GM19351 (cell line): ENCODE measurements around the gene CDSN.

Experiments used
- ATAC-seq: cut with Tn5 transposase; IDR thresholded peaks from one replicate; pipeline ENCODE4 v1.9.1; 2021; ENCODE audit warnings: mild to moderate bottlenecking, moderate library complexity; ENCODE audit not compliant: unreplicated experiment

Gene CDSN

DNA sequence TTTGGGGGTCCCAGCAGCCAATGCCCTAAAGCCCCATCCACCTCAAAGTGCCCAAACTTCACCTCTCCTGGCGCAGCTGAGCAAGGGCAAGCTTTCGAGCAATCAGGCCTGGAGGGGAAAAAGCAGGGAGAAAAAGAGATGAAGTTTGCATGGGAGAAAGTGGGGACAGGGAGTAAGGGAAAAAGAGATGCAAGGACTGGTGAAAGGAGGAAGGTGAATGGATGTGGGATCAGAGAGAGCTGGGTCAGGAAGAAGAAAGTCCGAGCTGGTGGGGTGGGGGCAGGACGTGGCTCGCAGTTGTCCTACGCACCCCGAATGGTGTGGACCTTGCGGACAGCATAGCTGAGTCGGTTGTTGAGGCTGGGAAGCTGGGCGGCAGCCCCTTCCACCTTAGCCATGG, 25.1 kb upstream of the CDSN start:
- ATAC-seq = no peak

- ATAC-seq = no peak
These were observed 24.7 kb upstream of the CDSN start for GRCh38 chr6:31144970-31145340.

DNA sequence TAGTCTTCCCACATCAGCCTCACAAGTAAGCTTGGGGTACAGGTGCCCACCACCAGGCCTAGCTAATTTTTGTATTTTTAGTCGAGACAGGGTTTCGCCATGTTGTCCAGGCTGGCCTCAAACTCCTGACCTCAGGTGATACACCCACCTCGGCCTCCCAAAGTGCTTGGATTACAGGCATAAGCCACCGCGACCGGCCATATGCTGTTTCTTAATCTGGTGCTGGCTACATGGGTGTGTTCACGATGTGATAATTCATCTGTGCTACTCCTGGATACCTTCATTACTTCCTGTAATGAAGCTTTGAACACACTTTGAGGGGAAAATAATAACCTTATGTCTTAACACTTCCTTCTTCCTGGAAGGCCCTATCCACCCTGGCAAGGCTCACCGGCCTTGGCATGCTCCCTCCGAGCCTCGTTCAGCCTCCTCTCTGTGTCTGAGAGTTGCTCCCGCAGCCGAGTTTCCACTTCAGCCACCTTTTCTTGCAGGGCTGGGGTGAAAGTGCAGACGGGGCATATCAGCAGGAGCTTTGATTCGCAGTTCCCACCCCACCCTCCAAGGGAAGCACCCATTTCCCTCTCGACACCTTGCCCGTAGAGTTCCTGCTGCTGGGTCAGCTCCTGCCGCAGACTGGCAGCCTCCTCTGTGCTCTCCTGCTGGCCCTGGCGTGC, 24.2 kb upstream of the CDSN start:
- ATAC-seq = no peak

DNA sequence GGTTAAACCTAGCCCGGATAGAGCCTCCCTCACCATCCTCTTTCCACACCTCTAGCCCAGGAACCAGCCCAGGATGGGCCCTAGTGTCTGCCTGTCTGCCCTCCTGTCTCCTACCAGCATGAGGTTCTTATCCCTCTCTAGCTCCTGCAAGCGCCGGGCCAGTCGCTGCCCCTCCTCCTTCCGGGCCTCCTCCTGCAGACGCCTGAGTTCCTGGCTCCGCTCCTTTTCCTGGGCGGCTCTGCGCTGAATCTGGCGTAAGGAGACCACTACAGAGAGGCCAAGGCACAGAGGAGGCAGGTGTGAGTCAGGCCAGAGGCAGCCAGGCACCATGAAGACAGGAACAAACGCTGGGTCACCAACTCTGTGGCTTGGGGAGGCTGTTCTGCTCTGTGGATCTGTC, 22.9 kb upstream of the CDSN start:
- ATAC-seq = no peak

GRCh38 chr6:31142361-31142761, 22.1 kb upstream of the CDSN start:
- ATAC-seq = no peak

DNA sequence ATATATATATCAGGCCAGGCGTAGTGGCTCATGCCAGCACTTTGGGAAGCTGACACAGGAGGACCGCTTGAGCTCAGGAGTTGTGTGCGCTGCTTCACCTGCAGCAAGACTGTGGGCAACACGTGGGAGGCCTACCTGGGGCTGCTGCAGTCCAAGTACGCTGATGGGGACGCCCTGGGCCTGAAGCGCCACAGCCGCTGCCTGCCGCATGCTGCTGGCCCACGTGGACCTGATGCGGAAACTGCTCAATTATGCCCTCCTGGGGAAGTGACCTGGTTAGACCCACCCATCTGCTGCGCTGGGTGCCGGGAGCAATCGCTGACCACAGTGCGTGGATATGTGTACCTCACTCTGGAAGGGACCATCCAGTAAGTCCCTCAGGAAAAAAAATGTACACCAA, 20.4 kb upstream of the CDSN start:
- ATAC-seq = no peak

- no peak for ATAC-seq
These were observed 19.4 kb upstream of the CDSN start for GRCh38 chr6:31139599-31139998.

DNA sequence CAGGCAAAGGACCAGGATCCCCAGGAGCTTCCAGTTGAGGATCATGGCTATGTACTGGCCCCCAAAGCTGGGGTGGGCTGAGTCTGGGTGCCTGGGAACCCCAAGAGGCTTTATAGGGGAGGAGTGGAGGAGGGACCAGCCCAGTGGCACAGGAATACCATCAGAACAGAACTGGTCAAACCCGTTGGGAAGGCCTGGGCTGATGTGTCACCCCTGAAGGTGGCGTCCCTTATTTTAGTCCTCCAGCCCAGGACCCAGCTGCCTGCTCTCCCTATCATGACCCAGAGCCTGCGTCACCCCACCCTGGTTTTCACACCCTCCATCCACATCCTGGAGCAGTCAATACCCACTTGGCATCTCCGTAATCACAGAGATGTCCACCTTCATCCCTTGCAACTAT, 18.7 kb upstream of the CDSN start, which contains the start of gene PSORS1C2:
Gene PSORS1C2 (minus strand): TSS at position 85 of the 400 bp plus-strand sequence. CDS start 40 bp downstream, at position 45.
- no peak for ATAC-seq

DNA sequence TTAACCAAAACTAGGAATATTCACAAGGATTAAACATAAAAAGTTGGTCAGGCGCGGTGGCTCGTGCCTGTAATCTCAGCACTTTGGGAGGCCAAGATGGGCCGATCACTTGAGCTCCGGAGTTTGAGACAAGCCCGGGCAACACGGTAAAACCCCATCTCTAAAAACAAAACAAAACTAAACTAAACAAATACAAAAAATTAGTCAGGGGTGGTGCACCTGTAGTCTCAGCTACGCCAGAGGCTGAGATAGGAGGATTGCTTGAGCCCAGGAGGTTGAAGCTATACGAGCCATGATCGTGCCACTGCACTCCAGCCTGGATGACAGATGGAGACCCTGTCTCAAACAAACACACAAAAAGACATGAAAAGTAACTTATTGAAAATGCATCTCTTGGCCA, 15.5 kb upstream of the CDSN start:
- no peak for ATAC-seq

- no peak for ATAC-seq
These were observed 12.6 kb upstream of the CDSN start for GRCh38 chr6:31132806-31133205.

DNA sequence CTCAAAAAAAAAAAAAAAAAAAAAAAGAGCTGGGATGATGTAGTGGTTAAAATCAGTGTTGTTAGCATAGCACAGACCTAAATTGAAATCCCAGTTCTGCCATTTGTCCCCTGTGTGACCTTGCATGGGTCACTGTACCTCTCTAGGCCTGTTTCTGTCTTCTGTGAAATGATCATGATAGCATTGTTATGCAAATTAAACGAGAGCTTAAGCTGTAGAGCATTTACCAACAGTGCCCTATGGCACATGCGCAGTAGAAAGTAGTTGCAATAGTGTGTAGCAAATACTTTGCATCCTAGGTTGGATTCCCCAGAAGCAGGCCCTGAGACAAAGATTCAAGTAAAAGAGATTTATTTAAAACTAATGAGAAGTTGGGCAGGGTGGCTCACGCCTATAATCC, 11.3 kb upstream of the CDSN start:
- no peak for ATAC-seq

GRCh38 chr6:31130751-31131150, 10.5 kb upstream of the CDSN start:
- no peak for ATAC-seq

GRCh38 chr6:31129130-31129529, 8.9 kb upstream of the CDSN start:
- ATAC-seq = no peak

DNA sequence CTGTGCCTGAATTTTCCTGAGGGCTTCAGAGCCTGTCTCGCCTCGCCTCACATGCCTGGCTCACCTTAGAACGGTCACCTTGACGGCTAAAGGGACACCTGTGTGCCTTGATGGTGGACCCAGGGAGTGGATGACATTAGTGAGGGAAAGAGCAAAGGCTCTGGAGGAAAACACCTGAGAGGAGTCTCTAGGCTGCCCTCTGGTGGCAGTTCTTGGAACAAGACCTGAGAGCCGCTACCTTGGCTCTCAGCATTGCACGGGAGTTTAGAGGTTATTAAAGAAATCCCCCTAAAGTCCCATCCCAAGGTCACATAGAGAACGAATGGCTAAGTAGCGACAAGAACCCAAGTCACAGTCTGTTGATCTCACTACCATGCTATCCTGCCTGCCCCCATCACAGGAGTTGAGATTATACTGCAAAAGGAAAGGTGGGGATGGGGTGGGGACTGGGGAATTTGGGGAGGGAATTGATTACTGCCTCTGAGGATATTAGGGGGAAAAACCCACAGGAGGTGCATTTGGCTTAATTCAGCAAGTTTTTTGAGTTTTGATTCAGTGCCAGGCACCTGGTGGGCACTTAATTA, 7.9 kb upstream of the CDSN start:
- no peak for ATAC-seq

DNA sequence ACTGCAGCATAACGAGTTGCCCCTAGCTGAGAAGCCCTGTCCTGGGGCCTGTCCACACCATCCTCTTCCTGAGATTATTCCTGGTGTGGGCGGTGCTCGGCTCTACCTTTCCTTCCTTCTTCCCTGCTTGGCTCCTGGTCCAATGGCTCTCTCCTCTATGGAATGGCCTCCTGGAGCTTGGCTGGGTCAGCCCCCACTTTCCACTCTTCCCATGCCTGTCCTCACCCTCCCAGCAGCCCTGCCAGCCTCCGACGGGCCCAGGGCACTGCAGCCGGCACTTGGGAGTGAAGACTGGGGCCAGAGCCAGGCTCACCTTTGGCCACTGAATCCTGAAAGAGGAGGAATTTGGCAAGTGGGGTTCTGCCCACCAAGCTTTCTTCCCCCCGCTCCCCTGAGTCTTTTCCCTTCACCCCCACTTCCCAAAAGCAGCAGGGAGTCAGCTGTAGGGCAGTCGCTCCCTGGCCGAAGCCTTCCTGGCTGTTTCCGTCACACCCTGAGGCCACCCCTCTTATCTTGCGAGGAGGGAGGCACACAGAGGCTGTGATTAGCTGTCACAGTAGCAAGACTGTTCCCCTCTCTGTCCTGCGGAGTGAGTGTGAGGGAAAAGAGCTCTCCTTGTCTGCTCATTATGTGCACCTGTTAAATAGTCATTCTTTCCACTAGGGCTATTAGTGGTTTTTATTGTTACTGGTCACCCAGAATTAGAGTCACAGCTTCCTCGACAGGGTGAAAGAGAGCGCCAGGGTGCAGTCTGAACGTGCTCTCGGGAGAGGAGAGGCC, 6.3 kb upstream of the CDSN start:
- no peak for ATAC-seq

GRCh38 chr6:31125586-31126363, 5.5 kb upstream of the CDSN start:
- ATAC-seq = no peak

GRCh38 chr6:31125162-31125561, 4.9 kb upstream of the CDSN start:
- no peak for ATAC-seq

DNA sequence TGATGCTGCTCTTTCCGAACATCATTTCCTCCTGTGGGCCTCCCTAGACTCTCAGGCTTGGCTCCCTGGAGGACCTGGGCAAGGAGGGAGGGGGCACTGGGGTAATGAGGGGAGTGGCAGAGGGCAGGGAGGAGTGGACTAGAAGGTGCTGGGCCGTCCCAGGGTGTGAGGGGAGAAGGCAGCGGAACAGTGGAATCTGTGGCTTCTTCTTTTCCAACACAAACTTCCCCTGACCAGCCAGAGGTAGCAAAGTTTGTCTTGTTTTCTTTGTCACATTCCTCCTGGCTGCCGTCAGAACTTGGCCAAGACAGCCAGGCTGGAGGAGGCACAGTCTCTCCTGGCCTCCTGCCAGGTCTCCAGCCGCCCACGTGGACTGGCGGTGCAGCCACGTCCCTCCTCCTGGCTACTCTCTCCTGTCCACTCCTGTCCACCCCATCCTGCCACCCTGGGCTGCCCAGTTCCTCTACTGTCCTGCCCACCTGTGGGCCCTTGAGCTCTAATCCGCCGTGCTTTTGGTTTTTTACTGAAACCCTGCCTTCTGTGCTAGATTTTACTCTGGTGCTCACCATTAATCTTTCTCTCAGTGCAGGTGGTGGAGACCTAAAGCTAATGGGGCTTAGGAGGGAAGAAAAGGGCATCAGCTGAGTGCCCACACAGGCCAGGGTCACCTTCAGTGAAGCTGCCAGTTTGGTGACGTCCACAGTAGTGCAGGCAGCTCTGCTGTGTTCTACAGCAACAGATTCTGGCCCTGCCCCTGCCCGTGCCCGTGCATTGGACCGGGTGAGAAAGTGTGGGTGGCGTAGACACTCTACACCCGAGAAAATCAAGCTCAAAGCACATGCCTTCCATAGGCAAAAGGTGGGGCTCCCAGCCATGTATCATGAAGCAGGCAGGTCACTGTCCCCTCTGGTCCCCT, 2.8 kb upstream of the CDSN start:
- ATAC-seq = no peak

DNA sequence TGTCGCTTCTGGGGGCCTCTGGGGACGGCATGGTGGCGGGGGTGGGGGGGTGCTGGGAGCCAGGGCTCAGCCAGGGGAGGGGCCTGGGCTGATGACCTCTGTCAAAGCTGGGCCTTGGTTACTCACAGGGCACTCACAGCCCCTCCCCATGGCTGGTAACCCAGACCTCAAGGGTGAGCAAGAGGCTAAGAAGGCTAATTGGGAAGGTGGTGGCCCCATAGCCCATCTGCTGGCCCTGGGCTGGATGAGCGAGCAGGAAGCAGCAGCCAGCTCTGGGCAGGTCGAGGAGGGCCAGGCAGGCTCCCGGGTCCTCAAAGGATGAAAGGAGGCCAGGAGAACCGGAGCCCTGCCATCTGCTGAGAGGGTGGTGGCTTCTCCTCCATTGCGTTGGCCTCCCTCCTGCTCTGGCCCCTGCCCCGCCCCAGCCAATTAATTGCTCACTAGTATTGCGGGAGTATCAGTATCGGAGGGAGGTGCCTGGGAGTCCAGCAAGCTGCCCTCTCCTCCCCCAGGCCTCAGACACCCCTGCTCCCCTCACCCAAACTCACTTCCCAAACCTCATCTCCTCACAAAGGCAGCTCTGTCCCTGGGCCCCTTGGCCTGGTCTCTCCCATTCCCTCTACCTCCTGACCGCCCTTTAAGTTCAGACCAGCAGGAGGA, 1.0 kb upstream of the CDSN start:
- no peak for ATAC-seq

DNA sequence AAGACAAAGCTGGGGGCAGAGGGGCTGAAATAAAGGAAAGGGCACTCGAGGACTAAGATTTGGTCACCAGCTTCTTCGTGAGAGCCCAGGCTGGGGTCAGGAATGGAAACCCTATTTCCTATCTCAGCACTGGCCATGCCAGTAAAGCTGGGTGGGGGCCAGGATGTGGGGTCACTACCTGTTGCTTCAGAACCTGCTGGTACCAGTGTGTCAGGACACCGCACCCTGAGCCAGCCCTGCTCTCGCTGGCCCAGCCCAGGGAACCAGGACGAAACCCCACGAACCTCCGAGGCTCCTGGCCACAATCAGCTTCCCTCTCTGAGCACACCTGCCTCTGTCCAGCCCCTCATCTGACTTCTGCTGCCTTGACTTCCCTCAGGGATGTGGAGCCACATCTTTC, 2.1 kb downstream of the CDSN start:
- ATAC-seq = no peak
